GM12878 (cell line): ENCODE results near the gene METTL4. TPM values are rescaled to one million over a fixed set of nuclear protein-coding genes. Genes with fewer than 3 reads are reported as not detected.

Experiments
- ATAC-seq: fragments of 200-7000 bp; cut with Tn5 transposase; 3 replicates; pipeline ENCODE4 v1.9.1; 2020; ENCODE audit warnings: mild to moderate bottlenecking, moderate library complexity
- BruUV-seq: library from RNA; stranded (reverse); fragments of 400-500 nt; replicated peaks from 2 replicates; lab custom pipeline; 2021; lab: Mats Ljungman, UMichigan
- CTCF ChIA-PET: fragments of 300-600 bp; sonication (Branson Sonifier 250); formaldehyde crosslinking; extraction: SDS; loops from one replicate; lab custom pipeline; 2021; ENCODE audit warnings: inconsistent platforms; lab: Yijun Ruan, JAX
- POLR2A ChIA-PET: fragments of 350-600 bp; formaldehyde crosslinking; extraction: SDS; loops from one replicate; lab custom pipeline; 2021; ENCODE audit warnings: inconsistent platforms; lab: Charles Lee
- RAD21 ChIA-PET: fragments of 300-600 bp; sonication (Branson Sonifier 250); formaldehyde crosslinking; loops from one replicate; lab custom pipeline; 2023; ENCODE audit warnings: antibody characterized with exemption; ENCODE audit not compliant: unreplicated experiment; lab: Charles Lee
- SMC1A ChIA-PET: fragments of 300-600 bp; sonication (Branson Sonifier 250); formaldehyde crosslinking; loops from one replicate; lab custom pipeline; 2023; ENCODE audit not compliant: unreplicated experiment, uncharacterized antibody; lab: Charles Lee
- DNase-seq: peaks from one replicate; pipeline ENCODE4 v3.0.0-alpha.2; 2011; ENCODE audit warnings: low read depth, low spot score
- FAIRE-seq: peaks from 3 replicates; lab custom pipeline; 2011; peaks lifted over from hg19 to GRCh38; lab: Jason Lieb, UNC
- H2AFZ ChIP-seq: 2 replicates; pipeline ENCODE4 v1.6.0; 2011; ENCODE audit warnings: low read depth, low read length, control low read depth; ENCODE audit not compliant: control insufficient read depth
- H3K27ac ChIP-seq: 2 replicates; pipeline ENCODE4 v1.5.1; 2011; ENCODE audit warnings: control low read depth; ENCODE audit not compliant: control insufficient read depth, insufficient read depth
- H3K27me3 ChIP-seq, 2 experiments: replicated peaks in 1 of 2; 2 replicates each; pipeline versions ENCODE4 v1.6.0 to v1.6.1; 2011; ENCODE audit warnings: low read length in 1 of 2; ENCODE audit not compliant: control insufficient read depth in 2 of 2, insufficient read depth in 2 of 2
- H3K36me3 ChIP-seq, 2 experiments: 2 replicates each; pipeline ENCODE4 v1.5.1; 2011; ENCODE audit warnings: low read length in 1 of 2; ENCODE audit not compliant: control insufficient read depth in 2 of 2, insufficient read depth in 2 of 2
- H3K4me1 ChIP-seq: 2 replicates; pipeline ENCODE4 v1.6.1; 2011; ENCODE audit warnings: mild to moderate bottlenecking, low read length, moderate library complexity, mixed read lengths; ENCODE audit not compliant: control insufficient read depth, insufficient read depth
- H3K4me2 ChIP-seq: 2 replicates; pipeline ENCODE4 v1.6.0; 2011; ENCODE audit warnings: control low read depth; ENCODE audit not compliant: control insufficient read depth, insufficient read depth
- H3K4me3 ChIP-seq: fragments of 200-600 bp; sonication (generic); 2 replicates; pipeline ENCODE4 v1.5.1; 2016
- H3K79me2 ChIP-seq: 2 replicates; pipeline ENCODE4 v1.6.0; 2011; ENCODE audit warnings: low read length; ENCODE audit not compliant: control insufficient read depth, insufficient read depth
- H3K9ac ChIP-seq: 2 replicates; pipeline ENCODE4 v1.8.0; 2011; ENCODE audit warnings: low read length, control low read depth, mixed read lengths; ENCODE audit not compliant: control insufficient read depth, insufficient read depth
- H3K9me3 ChIP-seq: replicated peaks from 3 replicates; pipeline ENCODE4 v1.5.1; 2011; ENCODE audit warnings: mild to moderate bottlenecking, low read length; ENCODE audit not compliant: control insufficient read depth, insufficient read depth
- H4K20me1 ChIP-seq: 2 replicates; pipeline ENCODE4 v1.6.0; 2011; ENCODE audit not compliant: control insufficient read depth, insufficient read depth
- BHLHE40 ChIP-seq, 2 experiments: fragments of 450-650 bp in 1 of 2; IDR thresholded peaks; 2 replicates each; pipeline ENCODE4 v1.6.1; 2011 to 2017; ENCODE audit warnings: low read depth in 2 of 2, borderline replicate concordance in 1 of 2, improper control_type of control experiment in 1 of 2, low read length in 1 of 2, mild to moderate bottlenecking in 1 of 2
- E2F8 ChIP-seq: fragments of 450-650 bp; IDR thresholded peaks from 2 replicates; pipeline ENCODE4 v1.6.1; 2018; ENCODE audit warnings: mild to moderate bottlenecking, low read depth, moderate library complexity; ENCODE audit not compliant: partially characterized antibody
- IKZF1 ChIP-seq: fragments of 450-650 bp; conservative IDR thresholded peaks from 2 replicates; pipeline ENCODE4 v1.6.1; 2017; ENCODE audit warnings: antibody characterized with exemption, mild to moderate bottlenecking
- POU2F2 ChIP-seq: IDR thresholded peaks from 3 replicates; pipeline ENCODE4 v1.6.1; 2011; ENCODE audit warnings: low read depth, mild to moderate bottlenecking, low read length, borderline replicate concordance
- RFX5 ChIP-seq: IDR thresholded peaks from 2 replicates; pipeline ENCODE4 v1.6.1; 2011; ENCODE audit warnings: low read depth, low read length, improper control_type of control experiment
- SMC3 ChIP-seq: IDR thresholded peaks from 2 replicates; pipeline ENCODE4 v1.6.1; 2011; ENCODE audit warnings: low read length, improper control_type of control experiment, borderline replicate concordance
- ZBED1 ChIP-seq: IDR thresholded peaks from 2 replicates; pipeline ENCODE4 v1.6.1; 2016; ENCODE audit warnings: borderline replicate concordance
- WGBS: methylation state at CpG from one replicate; pipeline ENCODE4 v1.1.6; 2016; ENCODE audit warnings: low lambda C conversion rate; ENCODE audit not compliant: insufficient replicate concordance, insufficient coverage; ENCODE audit errors: missing lambda C conversion rate; 5-methylcytosine and 5-hydroxymethylcytosine counted together
- in situ Hi-C: fragments of 300-500 bp; cut with MboI; formaldehyde crosslinking; loops from 9 replicates; pipeline ENCODE4 v1.14.3; 2018; ENCODE audit warnings: mixed read lengths
- intact Hi-C: fragments of 100-400 bp; cut with micrococcal nuclease; formaldehyde crosslinking; loops from one replicate; pipeline ENCODE4 v1.14.2; 2022; ENCODE audit not compliant: unreplicated experiment
- polyA plus RNA-seq, 11 experiments: library from polyadenylated mRNA; depleted of rRNA in 4 of 11; unstranded in 6 of 11; stranded (reverse) in 5 of 11; fragments of >200 nt; fragmentation: Nextera tagmentation in 4 of 11; fragmentation: Illumina TruSeq in 1 of 11; extraction: Ambion mirVana in 4 of 11; extraction: Trizol in 1 of 11; gene quantifications; 1 replicate in 1 of 11; 2 replicates in 10 of 11; pipeline versions ENCODE4 v1.2.1 to v1.2.3, GENCODE V29; 2011 to 2016; ENCODE audit warnings: inconsistent platforms in 2 of 11, missing spikeins in 2 of 11, low read depth in 1 of 11
- total RNA-seq, 4 experiments: library from RNA; depleted of rRNA in 3 of 4; stranded (reverse); fragments of >200 nt in 3 of 4; fragmentation: Illumina TruSeq in 1 of 4; extraction: Trizol in 1 of 4; gene quantifications; 2 replicates each; pipeline versions ENCODE4 v1.2.1 to v1.2.3, GENCODE V29; 2013 to 2021

METTL4 gene
- total and polyA plus RNA-seq, 10 of the 15 experiments (the other 5 are each of a cell fraction or from before 2014, with no cell fraction given), result 4.9 to 15.2 (median 12.3) TPM

GRCh38 chr18:2564373-2564772, 6.9 kb downstream of the METTL4 start:
- CTCF ChIA-PET, result no interaction called here
- no TSS peak for BruUV-seq

More at GRCh38 chr18:2564373-2564772, 6.9 kb downstream of the METTL4 start:
- no peak overlapping the region for H3K4me2 ChIP-seq
- H3K27ac ChIP-seq, result no peak overlapping the region
- no peaks in the 10 kb centered on the region for H3K9me3 ChIP-seq
- H3K27me3 ChIP-seq, result no peaks in the 10 kb centered on the region
- RAD21 ChIA-PET, result no interaction called here
- no peak overlapping the region for H2AFZ ChIP-seq
- H3K4me1 ChIP-seq, result peaks cover 2% of the 10 kb centered on the region
- WGBS, result 100% methylated on average over 1 of the region's 1 CpG
- H3K4me3 ChIP-seq, result no peak overlapping the region
- H3K36me3 ChIP-seq, result peaks cover 0 to 4% of the 10 kb centered on the region in 2 experiments; a peak in 1 of 4 replicates
- DNase-seq (no peak), ATAC-seq (no peak)
- in situ Hi-C loops, result no loop called here
- TF ChIP-seq RFX5 (no peak), ZBED1 (no peak), POU2F2 (no peak), SMC3 (no peak), IKZF1 (no peak), BHLHE40 (IDR thresholded peaks at IDR 0.05; ENCODE audit: borderline replicate concordance in 1 of 2, low read depth in 2 of 2, low read length in 1 of 2) (no peak), E2F8 (no peak)
- TF ChIP-seq, all 136 proteins: peak for 0
- POLR2A ChIA-PET, result no interaction called here
- SMC1A ChIA-PET, result no interaction called here
- Histone ChIP-seq H4K20me1 (no peaks in the 10 kb centered on the region), H3K9ac (no peak overlapping the region), H3K79me2 (peaks cover 3% of the 10 kb centered on the region)
- FAIRE-seq, result no peak
- intact Hi-C loops, result no loop called here
